GM13977 (cell line): ENCODE measurements around the gene TMEM225B.
"Not testable (repeated sequence)": the region's sequence is repeated elsewhere in the genome, so short reads cannot be mapped to it uniquely, and the experiment has no call there.

ENCODE experiments used
- DNase-seq: peaks from one replicate; pipeline ENCODE4 v3.0.0; 2012; ENCODE audit warnings: low spot score
- CTCF ChIP-seq: IDR thresholded peaks from 2 replicates; pipeline ENCODE4 v1.5.1; 2012; ENCODE audit warnings: mild to moderate bottlenecking, control low read depth; ENCODE audit not compliant: insufficient read depth; ENCODE audit errors: extremely low read depth, missing control alignments
- in situ Hi-C: fragments of 300-500 bp; cut with MboI; formaldehyde crosslinking; loops from one replicate; pipeline ENCODE4 v1.12.0; 2022; ENCODE audit warnings: low sequenced_read_pairs, low pct_unique_long_range_greater_than_20kb, mixed read lengths, inconsistent platforms; ENCODE audit not compliant: unreplicated experiment

Gene TMEM225B

GRCh38 chr7:99579281-99579955 lies 18.6 kb upstream of the TMEM225B start:
- in situ Hi-C loops, result no loop called here
- DNase-seq, result no peak
- TF ChIP-seq CTCF, result no peak

- TF ChIP-seq CTCF, result peak; percentile 53
- DNase-seq, result no peak
- in situ Hi-C loops, result no loop called here
Observed at GRCh38 chr7:99579956-99580777, 17.9 kb upstream of the TMEM225B start.

GRCh38 chr7:99580778-99581332 lies 17.2 kb upstream of the TMEM225B start:
- DNase-seq, in situ Hi-C loops: not testable (repeated sequence)

GRCh38 chr7:99588868-99589267 lies 9.2 kb upstream of the TMEM225B start:
- TF ChIP-seq CTCF, result no peak
- in situ Hi-C loops, result no loop called here
- no peak for DNase-seq

GRCh38 chr7:99594948-99595745 lies 2.9 kb upstream of the TMEM225B start:
- TF ChIP-seq CTCF, result no peak
- in situ Hi-C loops, result no loop called here
- DNase-seq, result no peak

- TF ChIP-seq CTCF, result no peak
- no peak for DNase-seq
- in situ Hi-C loops, result no loop called here
Observed at GRCh38 chr7:99596408-99596955, 1.6 kb upstream of the TMEM225B start.
